ENCODE results near the gene MATCAP1.

- TF ChIP-seq EZH2phosphoT487 (IDR thresholded peaks at IDR 0.05; ENCODE audit: insufficient read depth, low read depth), result no peak
- TF ChIP-seq EZH2 (IDR thresholded peaks at IDR 0.05; ENCODE audit: insufficient read depth, poor library complexity, severe bottlenecking), result no peak
Measured at GRCh38 chr16:67190041-67190440, 6.3 kb upstream of the MATCAP1 start, which contains the start of gene EXOC3L1.

Data from GM23248 (cell line).